ENCODE results near the gene ITSN1.
A peak's percentile ranks its signal among the peaks of the same experiment; 100 is the strongest.
"Not testable (repeated sequence)": the region's sequence is repeated elsewhere in the genome, so short reads cannot be mapped to it uniquely, and the experiment has no call there.

Gene ITSN1

GRCh38 chr21:33642027-33642895, at the start of gene ITSN1:
Gene ITSN1, plus strand, starts transcription at chr21:33642501. Its CDS starts 76,328 bp downstream, at chr21:33718829.
- FAIRE-seq, result no peak

- no peak for FAIRE-seq
Measured at GRCh38 chr21:33598051-33598450, 44.2 kb upstream of the ITSN1 start.

- FAIRE-seq, result no peak
Measured at GRCh38 chr21:33608559-33608958, 33.7 kb upstream of the ITSN1 start.

- no peak for FAIRE-seq
Measured at GRCh38 chr21:33611006-33611744, 31.1 kb upstream of the ITSN1 start.

GRCh38 chr21:33617565-33617964, 24.7 kb upstream of the ITSN1 start:
- not testable (repeated sequence) for FAIRE-seq

- no peak for FAIRE-seq
Measured at GRCh38 chr21:33618407-33618806, 23.9 kb upstream of the ITSN1 start.

- no peak for FAIRE-seq
Measured at GRCh38 chr21:33619726-33620125, 22.6 kb upstream of the ITSN1 start.

- no peak for FAIRE-seq
Measured at GRCh38 chr21:33622253-33622652, 20.0 kb upstream of the ITSN1 start.

GRCh38 chr21:33626151-33626550, 16.1 kb upstream of the ITSN1 start:
- FAIRE-seq, result not testable (repeated sequence)

- FAIRE-seq, result no peak
Measured at GRCh38 chr21:33634254-33634653, 8.0 kb upstream of the ITSN1 start.

GRCh38 chr21:33640697-33641351, 1.5 kb upstream of the ITSN1 start:
- FAIRE-seq, result peak; percentile 58

GRCh38 chr21:33641352-33642026, 812 bp upstream of the ITSN1 start, which contains the start of gene CRYZL1:
Gene CRYZL1, minus strand, starts transcription at chr21:33641741. Its CDS starts 10,190 bp downstream, at chr21:33631551.
- peak; percentile 99 for FAIRE-seq

GRCh38 chr21:33642896-33643657, 776 bp downstream of the ITSN1 start:
- no peak for FAIRE-seq

GRCh38 chr21:33643658-33644311, 1.5 kb downstream of the ITSN1 start:
- no peak for FAIRE-seq

- no peak for FAIRE-seq
Measured at GRCh38 chr21:33644383-33645074, 2.2 kb downstream of the ITSN1 start.

GRCh38 chr21:33645730-33646129, 3.4 kb downstream of the ITSN1 start:
- no peak for FAIRE-seq

GRCh38 chr21:33647587-33647986, 5.3 kb downstream of the ITSN1 start:
- FAIRE-seq, result no peak

- FAIRE-seq, result no peak
Measured at GRCh38 chr21:33648555-33648954, 6.3 kb downstream of the ITSN1 start.

- FAIRE-seq, result no peak
Measured at GRCh38 chr21:33650230-33650629, 7.9 kb downstream of the ITSN1 start.

GRCh38 chr21:33650929-33651509, 8.7 kb downstream of the ITSN1 start:
- no peak for FAIRE-seq

Measured in endometrium (tissue), 2 donors.